ENCODE data around the gene SECTM1.
A peak's percentile ranks its signal among the peaks of the same experiment; 100 is the strongest.

The SECTM1 gene

DNA sequence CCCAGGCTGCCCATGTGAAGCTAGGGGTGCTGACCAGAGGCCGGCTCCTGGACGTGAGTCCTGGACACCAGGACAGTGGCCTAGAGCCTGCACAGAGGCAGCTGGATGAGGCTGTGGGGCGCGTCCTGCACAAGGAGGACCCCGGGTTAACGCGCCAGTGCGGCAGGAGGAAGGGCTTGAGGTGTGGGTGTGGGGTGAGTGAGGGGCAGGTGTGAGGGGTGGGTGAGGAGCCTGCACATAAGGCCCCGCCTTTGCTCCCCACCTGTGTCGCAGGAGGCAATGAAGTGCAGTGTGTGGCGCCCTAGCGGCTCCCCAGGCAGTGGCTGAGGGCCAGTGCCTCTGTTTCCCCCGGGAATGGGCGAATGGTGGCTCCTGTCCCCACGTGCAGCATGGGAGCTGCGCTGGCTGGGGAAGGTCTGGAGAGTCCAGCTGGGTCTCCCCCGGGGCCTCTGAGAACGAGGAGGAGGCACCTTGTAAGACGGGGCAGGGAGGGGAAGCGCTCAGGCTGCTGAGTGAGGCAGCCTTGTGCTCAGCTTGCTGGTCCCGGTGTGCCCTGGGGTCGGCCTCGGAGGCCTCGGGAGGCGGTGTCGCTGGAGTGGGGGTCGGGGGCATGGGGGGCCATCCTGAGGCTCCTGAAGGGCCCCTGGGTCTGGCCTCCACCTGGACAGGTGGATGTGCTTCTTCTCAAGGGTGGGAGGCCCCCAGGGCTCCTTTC, 19.4 kb downstream of the SECTM1 start:
- no peak for DNase-seq

DNA sequence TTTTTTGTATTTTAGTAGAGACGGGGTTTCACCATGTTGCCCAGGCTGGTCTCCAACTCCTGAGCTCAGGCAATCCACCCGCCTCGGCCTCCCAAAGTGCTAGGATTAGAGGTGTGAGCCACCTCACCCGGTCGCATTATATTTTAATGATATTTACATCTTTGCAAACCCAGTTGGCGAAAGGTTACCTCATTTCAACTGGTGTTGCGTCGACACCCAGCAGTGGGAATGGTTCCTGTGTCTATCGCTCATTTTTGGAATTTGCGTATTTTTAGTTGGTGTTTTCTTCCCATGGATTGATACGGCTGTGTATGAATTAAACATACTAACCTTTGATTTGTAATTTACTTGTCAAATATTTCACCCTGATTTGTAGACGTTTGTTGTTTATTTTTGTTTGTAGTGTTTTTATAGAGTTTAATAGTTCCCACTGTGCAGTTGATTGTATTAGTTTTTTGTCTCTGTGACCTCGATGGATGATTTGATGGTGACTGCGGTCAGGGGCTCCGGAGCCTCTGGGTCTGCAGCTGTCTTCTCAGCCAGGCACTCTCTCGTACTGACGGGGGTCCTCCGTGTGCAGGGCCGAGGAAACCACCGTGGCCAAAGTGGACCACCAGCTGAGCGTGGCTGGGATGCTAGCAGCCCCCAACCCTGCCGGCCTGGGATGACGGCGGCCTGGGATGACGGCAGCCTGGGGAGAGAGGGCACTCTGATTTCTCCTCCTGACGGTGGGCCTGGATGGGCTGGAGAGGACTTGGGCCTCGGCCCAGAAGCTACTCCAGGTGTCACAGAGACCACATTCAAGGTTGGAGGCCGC, 20.2 kb downstream of the SECTM1 start:
- DNase-seq, result no peak

DNA sequence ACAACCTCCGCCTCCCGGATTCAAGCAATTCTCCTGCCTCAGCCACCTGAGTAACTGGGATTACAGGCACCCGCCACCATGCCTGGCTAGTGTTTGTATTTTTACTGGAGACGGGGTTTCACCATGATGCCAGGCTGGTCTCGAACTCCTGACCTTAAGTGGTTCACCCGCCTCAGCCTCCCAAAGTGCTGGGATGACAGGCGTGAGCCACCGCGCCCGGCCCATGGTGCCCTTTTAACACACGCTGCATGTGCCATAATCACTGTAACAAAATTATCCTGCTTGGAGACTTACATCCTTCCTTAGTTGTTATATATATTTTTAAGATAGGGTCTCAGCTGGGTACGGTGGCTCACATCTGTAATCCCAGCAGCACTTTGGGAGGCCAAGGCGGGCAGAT, 21.6 kb downstream of the SECTM1 start:
- DNase-seq, result no peak

DNA sequence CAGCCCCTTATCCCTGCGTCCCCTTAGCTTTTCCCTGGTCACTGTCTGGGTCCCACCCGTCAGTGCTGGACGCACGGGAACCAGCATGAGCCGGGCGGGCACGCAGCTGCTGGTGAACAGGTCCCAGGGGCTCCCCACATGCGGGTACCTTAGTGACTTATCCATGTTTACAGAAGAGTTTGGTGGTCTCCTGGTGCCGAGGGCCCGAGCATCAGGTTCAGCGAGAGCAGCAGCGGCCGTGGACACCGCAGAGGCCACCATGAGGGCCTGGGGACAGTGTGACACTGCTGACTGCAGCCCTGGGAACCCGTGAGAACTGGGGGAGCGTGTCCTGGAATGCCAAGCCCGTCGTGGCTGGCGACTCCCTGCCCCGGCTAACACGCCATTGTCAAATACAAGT, 22.7 kb downstream of the SECTM1 start:
- DNase-seq, result no peak

DNA sequence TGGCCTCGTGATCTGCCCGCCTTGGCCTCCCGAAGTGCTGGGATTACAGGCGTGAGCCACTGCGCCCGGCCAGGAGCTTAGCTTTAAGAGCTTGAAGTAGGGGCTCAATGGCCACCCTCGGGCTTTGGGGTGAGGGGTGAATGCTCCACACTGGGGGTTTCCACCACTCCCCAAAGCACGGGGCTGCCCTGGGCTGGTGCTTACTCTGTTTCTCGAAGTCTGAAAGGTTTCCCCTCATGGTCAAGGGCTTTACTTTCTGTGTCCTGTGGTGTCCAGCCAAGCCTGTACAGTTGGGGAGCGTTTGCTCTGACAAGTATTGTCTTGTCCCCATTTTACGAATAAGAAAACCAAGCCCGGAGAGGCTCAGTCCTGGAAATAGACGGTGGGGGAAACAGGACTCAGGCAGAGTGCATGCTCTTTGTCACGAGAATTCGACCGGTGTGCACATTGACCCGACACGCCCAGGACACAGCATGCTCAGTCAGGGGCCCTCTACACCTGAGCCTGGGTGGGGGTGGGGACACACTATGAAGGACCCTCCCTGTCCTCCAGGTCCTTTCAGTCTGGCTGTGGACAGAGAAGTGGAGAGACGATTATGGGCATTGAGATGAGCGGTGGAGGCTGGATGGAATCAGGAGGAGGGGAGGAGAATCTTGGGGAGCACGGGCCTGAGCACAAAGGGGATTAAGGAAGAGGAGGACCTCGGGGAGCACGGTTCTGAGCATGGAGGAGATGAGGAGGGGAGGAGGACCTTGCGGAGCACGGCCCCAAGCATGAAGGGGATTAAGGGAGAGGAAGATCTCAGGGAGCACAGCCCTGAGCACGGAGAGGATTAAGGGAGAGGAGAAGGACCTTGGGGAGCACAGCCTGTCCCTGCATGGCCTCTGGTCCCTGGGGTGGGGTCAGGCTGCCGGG, 23.7 kb downstream of the SECTM1 start:
- DNase-seq, result no peak

DNA sequence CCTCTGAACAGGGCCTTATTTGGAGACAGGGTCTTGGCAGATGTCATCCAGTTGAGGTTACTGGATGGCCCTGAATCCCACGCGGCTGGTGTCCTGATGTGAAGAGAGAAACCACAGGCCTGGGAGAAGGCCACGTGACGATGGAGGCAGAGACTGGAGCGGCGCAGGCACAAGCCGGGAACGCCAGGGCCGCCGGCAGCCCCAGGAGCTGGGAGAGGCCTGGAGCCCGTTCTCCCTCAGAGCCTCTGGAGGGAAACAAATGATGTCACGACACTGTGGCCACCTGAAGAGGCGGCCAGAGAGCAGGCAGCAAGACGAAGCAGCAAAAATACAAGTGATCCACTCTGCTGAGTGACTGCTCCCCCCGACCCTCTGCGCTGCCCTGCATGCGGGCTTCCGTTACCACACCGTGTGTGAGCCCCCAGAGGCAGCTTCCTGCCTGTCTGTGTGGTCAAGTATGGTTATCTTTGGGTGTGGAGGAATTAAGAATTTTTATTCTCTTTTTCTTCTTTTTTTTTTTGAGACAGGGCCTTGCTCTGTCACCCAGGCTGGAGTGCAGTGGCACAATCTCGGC, 27.8 kb downstream of the SECTM1 start:
- DNase-seq, result no peak

DNA sequence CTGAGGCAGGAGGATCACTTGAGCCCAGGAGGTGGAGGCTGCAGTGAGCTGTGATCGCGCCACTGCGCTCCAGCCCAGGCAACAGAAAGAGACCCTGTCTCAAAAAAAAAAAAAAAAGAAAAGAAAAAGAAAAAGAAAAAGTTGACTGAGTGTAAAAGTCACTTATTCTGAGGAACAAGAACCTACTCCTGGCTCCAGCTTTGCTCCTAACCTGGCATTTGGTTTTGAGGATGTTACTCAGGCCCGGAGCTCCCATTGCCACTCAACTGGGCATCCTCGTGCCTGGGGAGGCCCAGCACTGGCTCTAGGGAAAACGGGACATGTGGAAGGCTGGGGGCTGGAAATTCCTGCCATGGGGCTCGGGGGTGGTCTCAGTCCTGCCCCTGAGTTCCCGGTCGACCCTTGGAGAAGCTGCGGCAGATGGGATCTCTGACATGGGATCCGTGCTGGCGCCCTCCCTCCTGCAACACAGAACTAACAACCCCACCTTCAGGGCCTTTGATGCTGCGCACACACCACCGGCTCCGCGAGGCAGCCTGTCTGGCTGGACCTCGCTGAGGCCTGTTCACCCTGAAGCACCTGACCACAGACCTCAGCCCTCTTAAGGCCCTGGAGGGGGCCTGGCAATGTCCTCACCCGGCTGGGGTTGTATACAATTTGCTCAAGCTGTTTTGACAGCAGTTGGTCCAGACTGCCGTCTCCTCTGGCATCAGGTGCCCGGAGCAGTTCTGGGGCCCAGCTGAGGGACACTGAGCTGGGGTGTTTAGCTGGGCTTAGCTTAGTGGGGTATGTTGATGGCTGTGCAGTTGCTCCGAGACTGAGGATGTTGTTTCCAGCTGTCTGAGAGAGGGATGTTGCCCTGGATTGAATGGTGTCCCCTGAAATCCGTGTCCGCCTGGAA, 28.5 kb downstream of the SECTM1 start:
- DNase-seq, result no peak

DNA sequence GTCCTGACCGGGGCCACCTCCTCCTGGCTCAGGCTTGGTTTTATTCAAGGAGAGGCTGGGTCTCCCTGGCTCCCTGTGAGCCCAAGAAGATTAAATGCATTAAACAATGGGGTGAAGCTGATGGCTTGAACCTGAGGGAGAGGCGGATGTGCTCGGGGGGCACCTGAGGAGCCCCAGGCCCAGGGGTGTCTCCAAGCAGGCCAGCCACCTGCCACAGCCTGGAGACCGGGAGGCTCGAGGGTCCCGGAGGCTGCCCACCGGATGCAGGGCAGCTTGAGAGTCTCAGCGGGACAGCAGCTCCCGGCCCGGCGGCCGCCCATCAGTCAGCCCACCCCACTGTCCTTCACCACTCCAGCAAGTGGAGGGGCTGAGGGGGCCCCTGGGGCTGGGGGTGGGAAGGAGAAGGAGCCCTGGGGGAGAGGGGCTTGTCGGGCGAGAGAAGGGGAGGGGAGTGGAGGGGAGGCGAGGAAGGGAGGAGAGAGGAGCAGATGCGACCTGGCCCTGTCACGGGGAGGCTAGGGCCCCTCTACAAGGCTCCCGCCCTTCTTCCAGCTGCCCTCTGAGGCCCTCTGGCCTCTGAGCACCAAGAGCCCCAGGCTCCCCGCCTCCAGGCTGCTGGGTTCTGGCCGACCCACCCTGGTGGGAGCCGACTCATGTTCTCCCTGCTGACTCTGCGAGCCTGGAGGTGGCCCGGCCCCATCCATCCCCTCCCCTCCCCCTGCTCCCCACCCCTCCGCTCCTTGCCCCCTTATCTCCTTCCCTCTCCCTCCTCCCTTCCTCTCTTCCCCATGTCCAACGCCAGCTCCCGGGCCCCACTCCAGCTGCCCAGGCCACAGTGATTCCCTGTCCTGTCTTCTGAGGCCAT, 29.4 kb downstream of the SECTM1 start:
- DNase-seq, result no peak

DNA sequence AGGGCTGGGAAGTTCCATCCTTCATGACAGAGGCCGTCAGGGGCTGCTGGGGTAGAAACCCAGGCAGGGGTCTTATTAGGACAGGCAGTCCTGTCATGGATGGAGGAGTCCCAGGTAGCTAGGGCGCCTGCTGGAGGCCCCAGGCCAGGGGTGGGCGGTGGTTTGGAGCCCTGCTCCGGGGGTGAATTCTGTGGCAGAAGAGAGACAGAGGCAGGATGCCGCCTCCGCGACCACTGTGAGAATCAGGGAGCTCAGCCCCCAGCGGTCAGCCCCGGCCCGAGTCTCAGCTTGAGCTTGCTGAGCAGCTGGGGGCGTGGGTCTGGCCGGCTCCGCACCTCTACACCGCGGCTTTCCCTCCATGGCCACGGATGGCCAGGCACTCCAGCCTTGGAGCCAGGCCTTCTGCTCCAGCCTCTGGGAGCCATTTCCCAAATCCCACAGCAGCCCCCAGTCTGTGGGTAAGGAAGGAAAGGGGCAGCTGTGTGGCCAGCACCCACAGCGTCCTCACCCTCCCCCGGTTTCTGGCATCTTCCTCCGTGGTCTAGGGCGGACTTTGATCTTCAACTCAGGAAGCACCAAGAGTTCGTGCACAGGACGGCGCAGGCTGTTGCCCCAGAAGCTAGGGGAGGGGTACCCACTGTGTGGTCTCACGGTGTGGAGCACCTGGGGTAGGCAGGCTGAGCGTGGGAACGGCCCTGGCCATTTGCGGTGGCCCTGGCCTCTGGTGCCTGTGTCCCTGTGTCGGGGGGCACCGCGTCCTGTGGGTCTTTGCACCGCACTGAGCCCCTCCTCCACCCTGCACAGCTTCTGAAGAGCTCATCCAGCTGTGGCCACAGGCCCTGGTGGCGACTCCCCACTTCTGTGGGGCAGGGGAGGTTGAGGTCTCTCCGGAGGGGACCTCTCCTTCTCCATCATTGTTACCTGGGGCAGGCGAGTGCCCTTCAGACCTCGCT, 30.3 kb downstream of the SECTM1 start:
- DNase-seq, result no peak

DNA sequence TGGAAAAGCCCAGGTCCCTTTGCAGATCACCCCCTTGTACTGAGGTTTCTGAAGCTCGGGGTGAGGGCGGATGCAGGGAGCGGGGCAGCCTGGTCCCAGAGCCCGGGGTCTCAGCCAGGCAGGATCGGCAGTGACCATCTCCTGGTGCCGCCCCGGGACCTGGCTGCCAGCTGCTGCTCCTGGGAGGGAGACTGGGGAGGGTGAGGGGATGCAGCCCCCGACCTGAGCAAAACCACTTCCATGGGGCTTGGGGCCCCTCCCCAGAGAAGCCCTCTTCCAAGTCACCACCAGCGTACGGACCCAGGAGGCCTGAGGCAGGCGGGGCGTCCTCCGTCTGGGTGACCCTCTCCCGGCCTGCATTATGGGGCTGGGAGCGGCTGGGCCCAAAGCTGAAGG, 31.0 kb downstream of the SECTM1 start:
- no peak for DNase-seq

DNA sequence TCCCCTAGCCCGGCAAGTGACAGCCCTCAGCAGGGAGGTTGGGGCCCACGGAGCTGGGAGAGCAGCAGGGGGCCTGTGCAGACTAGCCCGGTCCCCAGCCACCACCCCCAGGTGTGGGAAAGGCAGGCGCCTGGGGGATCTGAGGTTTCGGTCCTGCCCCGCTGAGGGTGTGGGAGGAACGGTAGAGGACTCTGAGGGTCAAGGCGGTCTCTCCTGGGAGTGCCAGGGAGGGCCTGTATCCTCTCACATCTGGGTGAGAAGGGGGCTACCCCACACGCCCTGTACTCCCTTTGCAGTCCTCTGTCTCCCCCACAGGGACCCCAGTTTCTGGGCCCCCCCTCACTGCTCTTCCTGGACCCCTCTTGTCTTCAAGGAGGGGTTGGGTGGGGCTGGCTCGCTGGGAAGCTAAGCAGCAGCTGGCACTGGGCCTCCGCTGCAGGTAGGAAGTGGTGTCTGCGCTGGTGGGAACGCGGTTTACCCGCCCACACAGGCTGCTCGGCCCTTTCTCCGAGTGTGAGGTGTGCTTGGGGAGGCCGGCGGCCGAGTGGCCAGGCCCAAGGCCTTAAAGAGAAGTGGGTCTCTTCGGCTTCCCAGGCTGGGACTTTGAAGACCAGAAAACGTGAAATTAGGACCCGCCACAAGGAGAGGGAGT, 31.5 kb downstream of the SECTM1 start:
- DNase-seq, result peak; percentile 88

DNA sequence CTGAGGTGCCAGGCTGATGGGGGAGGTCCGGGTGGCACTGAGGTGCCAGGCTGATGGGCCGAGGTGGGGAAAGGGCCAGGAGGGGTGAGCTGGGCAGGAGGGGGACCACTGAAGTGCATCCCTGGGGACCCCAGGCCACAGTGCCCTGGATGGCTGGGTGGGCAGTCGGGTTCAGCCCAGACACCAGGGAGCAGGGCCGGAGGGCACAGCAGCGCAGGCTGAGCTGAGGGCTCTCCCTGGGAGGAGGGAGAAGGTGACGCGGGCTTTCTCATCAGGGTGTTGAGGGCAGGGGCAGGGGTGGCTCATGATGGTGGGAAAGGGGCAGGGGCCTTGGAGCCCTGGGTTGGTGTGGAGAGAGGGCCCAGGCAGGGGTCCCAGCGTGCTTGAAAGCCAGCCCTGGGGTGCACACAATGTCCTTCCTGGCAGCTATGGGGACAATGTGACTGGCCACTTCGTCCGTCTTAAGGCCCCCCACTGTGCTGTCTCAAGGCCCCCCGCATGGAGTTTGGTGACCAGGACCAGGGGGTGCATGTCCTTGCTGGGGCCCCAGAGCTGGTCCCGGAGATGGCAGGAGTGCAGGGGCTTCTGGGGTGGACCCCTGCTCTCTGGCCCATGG, 32.2 kb downstream of the SECTM1 start:
- no peak for DNase-seq

DNA sequence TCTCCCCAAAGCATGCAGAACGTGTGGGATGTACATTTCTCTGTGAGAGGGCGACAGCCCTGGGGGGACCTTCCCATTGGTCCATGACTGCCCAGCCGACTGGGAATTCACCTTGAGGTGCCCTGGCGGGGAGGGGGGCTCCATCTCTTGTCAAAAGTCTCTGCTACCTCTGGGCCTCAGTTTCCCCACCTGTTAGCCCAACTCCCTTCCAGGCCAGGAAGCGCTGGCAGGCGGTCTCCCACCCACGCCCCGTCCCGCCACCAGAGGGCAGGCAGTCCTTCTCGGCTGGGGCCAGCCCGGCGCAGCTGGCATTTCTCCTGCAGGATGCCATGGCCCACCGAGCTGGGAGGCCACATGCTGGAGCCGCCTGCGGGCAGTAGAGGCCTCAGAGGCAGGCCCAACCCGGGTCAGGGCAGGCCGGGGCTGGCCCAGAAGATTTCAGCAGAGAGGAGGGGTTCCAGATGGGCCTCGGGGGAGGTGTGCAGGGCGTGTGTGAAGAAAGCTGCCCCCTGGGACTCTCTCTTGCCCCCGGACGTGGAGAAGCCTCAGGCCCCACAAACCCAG, 32.8 kb downstream of the SECTM1 start:
- DNase-seq, result peak; percentile 88

DNA sequence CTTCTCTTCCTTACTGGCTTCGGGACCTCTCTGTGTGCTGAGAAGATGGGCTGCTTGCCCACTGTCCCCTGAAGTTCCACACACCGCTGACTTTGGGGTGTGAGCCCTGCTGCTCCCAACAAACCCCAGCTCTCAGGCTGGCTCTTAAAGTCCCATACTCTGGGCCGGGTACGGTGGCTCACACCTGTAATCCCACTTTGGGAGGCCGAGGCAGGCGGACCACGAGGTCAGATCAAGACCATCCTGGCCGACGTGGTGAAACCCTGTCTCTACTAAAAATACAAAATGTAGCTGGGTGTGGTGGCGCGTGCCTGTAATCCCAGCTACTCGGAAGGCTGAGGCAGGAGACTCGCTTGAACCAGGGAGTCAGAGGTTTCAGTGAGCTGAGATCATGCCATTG, 33.3 kb downstream of the SECTM1 start:
- DNase-seq, result no peak

DNA sequence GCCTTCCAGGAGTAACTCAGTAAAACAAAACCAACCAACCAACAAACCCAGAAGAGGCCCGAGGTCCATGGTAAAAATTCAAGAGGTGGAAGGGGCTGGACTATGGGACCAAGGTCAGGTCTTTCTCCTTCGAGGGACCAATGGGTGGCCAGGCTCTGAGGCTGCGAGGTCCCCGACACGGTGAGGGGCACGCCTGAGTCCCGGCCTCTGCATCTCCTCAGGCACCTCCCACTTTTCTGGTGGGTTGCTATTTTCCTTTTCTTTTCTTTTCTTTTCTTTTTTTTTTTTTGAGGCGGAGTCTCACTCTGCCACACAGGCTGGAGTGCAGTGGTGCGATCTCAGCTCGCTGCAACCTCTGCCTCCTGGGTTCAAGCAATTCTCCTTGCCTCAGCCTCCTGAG, 34.1 kb downstream of the SECTM1 start:
- peak; percentile 75 for DNase-seq

DNA sequence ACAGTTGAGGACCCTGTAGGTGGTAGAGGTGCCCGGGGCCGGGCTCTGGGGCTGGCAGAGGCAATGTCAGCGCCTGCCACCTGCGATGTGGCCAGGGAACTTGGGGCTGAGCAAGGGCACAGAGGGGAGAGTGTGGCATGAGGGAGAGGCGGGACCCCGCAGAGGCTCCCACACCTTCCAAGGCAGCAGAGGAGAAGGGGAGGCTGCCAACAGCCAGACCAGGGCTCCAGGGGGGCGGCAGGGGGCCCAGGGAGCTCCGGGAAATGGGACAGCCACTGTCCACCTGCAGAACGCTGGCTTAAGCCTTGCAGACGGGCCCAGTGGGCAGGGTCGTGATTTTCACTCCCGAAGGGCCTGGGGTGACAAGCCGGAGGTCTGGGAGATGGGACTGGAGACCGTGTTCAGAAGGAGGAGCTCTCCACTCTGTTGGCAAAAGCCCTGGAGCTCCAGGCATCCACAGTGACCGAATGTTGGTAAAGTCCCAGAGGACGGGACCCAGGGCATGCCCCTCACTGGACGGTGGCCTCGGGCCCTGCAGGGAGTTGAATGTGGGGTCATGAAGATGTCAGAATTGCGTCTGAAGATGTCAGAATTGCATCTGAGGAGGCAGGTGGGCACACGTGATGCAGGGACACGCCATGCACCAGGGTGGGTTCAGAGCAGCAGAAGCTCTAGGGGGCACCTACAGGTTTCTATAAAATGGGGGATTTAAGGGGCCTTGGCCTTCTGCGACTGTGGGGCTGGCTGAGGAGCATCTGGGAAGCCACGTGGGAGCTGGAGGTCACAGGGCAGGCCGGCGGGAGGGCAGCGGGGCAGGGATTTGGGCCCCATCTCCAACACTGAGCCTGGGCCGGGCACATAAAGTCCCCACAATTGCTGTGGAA, 34.8 kb downstream of the SECTM1 start:
- peak; percentile 77 for DNase-seq
